ENCODE measurements around the gene GJC3. TPM values are rescaled to one million over a fixed set of nuclear protein-coding genes. Genes with fewer than 3 reads are reported as not detected.

Gene GJC3
- polyA plus RNA-seq, 2 of the 4 experiments (the other 2 are of a cell fraction): 0.36 TPM; not detected in 1

- Histone ChIP-seq H3K4me1 (no peaks in the 10 kb centered on the region), H3K27ac (no peak overlapping the region), H3K4me3 (no peak overlapping the region), H3K9me3 (no peaks in the 10 kb centered on the region), H3K4me2 (no peak overlapping the region)
- DNase-seq (ENCODE audit: low read depth in 1 of 2, low spot score in 1 of 2) (no peak), FAIRE-seq (no peak), ATAC-seq (peak; percentile 21 to 34; a peak in 2 of 6 replicates)
- CTCF ChIA-PET: no interaction called here
- POLR2A ChIA-PET: no interaction called here
- WGBS (ENCODE audit: missing lambda C conversion rate): 89% methylated on average over 3 of the region's 3 CpGs
- TF ChIP-seq MAFK (IDR thresholded peaks at IDR 0.05; ENCODE audit: partially characterized antibody) (no peak), EHF (CRISPR knock-in tag; IDR thresholded peaks at IDR 0.05) (no peak), MAX (IDR thresholded peaks at IDR 0.05) (no peak), MAZ (IDR thresholded peaks at IDR 0.05; ENCODE audit: borderline replicate concordance, low read depth, low read length) (no peak), FOSL2 (IDR thresholded peaks at IDR 0.05) (no peak), FOSL2 (CRISPR knock-in tag; IDR thresholded peaks at IDR 0.05) (no peak), MYC (IDR thresholded peaks at IDR 0.05; ENCODE audit: borderline replicate concordance, low read length) (no peak), ELK1 (IDR thresholded peaks at IDR 0.05; ENCODE audit: low read depth, low read length) (no peak), POLR2A (IDR thresholded peaks at IDR 0.05; ENCODE audit: low read length) (no peak), KDM5A (IDR thresholded peaks at IDR 0.05) (no peak)
- TF ChIP-seq, protein P1, sequence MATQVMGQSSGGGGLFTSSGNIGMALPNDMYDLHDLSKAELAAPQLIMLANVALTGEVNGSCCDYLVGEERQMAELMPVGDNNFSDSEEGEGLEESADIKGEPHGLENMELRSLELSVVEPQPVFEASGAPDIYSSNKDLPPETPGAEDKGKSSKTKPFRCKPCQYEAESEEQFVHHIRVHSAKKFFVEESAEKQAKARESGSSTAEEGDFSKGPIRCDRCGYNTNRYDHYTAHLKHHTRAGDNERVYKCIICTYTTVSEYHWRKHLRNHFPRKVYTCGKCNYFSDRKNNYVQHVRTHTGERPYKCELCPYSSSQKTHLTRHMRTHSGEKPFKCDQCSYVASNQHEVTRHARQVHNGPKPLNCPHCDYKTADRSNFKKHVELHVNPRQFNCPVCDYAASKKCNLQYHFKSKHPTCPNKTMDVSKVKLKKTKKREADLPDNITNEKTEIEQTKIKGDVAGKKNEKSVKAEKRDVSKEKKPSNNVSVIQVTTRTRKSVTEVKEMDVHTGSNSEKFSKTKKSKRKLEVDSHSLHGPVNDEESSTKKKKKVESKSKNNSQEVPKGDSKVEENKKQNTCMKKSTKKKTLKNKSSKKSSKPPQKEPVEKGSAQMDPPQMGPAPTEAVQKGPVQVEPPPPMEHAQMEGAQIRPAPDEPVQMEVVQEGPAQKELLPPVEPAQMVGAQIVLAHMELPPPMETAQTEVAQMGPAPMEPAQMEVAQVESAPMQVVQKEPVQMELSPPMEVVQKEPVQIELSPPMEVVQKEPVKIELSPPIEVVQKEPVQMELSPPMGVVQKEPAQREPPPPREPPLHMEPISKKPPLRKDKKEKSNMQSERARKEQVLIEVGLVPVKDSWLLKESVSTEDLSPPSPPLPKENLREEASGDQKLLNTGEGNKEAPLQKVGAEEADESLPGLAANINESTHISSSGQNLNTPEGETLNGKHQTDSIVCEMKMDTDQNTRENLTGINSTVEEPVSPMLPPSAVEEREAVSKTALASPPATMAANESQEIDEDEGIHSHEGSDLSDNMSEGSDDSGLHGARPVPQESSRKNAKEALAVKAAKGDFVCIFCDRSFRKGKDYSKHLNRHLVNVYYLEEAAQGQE (IDR thresholded peaks at IDR 0.05): no peak
- TF ChIP-seq, protein P2, sequence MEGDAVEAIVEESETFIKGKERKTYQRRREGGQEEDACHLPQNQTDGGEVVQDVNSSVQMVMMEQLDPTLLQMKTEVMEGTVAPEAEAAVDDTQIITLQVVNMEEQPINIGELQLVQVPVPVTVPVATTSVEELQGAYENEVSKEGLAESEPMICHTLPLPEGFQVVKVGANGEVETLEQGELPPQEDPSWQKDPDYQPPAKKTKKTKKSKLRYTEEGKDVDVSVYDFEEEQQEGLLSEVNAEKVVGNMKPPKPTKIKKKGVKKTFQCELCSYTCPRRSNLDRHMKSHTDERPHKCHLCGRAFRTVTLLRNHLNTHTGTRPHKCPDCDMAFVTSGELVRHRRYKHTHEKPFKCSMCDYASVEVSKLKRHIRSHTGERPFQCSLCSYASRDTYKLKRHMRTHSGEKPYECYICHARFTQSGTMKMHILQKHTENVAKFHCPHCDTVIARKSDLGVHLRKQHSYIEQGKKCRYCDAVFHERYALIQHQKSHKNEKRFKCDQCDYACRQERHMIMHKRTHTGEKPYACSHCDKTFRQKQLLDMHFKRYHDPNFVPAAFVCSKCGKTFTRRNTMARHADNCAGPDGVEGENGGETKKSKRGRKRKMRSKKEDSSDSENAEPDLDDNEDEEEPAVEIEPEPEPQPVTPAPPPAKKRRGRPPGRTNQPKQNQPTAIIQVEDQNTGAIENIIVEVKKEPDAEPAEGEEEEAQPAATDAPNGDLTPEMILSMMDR (IDR thresholded peaks at IDR 0.05): no peak
Observed at GRCh38 chr7:99898836-99899235, 30.6 kb downstream of the GJC3 start.

GRCh38 chr7:99898023-99898357, 31.4 kb downstream of the GJC3 start:
- Histone ChIP-seq H3K4me2 (no peak overlapping the region), H3K4me3 (no peak overlapping the region), H3K9me3 (no peaks in the 10 kb centered on the region), H3K4me1 (no peaks in the 10 kb centered on the region), H3K27ac (no peak overlapping the region)
- ATAC-seq (peak in 1 of 2 experiments; percentile 20; a peak in 2 of 6 replicates), DNase-seq (ENCODE audit: low read depth in 1 of 2, low spot score in 1 of 2) (no peak), FAIRE-seq (no peak)
- CTCF ChIA-PET: interaction anchor here (0.6 kb wide), 1 partner anchor 180 kb away, joined by 3 read pairs; no protein-coding TSS in a partner anchor
- POLR2A ChIA-PET: no interaction called here
- TF ChIP-seq ZNF302 (CRISPR knock-in tag; IDR thresholded peaks at IDR 0.05) (no peak), FOSB (CRISPR knock-in tag; IDR thresholded peaks at IDR 0.05) (no peak), FOSL2 (IDR thresholded peaks at IDR 0.05) (no peak), FOSL2 (CRISPR knock-in tag; IDR thresholded peaks at IDR 0.05) (no peak), MYC (IDR thresholded peaks at IDR 0.05; ENCODE audit: borderline replicate concordance, low read length) (no peak), EP300 (IDR thresholded peaks at IDR 0.05) (no peak), KDM5A (IDR thresholded peaks at IDR 0.05) (no peak), HDAC2 (IDR thresholded peaks at IDR 0.05) (no peak), TP53 (CRISPR knock-in tag; IDR thresholded peaks at IDR 0.05) (no peak), RNF2 (IDR thresholded peaks at IDR 0.05; ENCODE audit: borderline replicate concordance, low read depth) (no peak), CBX8 (IDR thresholded peaks at IDR 0.05) (no peak), MAX (IDR thresholded peaks at IDR 0.05) (no peak), KDM1A (IDR thresholded peaks at IDR 0.05; ENCODE audit: low read depth) (no peak), NFE2L2 (conservative IDR thresholded peaks at IDR 0.05; ENCODE audit: low read length) (no peak), ELK1 (IDR thresholded peaks at IDR 0.05; ENCODE audit: low read depth, low read length) (no peak), RARB (CRISPR knock-in tag; IDR thresholded peaks at IDR 0.05) (no peak), CHD4 (IDR thresholded peaks at IDR 0.05; ENCODE audit: borderline replicate concordance) (no peak)
- TF ChIP-seq, protein P1 (IDR thresholded peaks at IDR 0.05): no peak
- WGBS (ENCODE audit: missing lambda C conversion rate): 82% methylated on average over 2 of the region's 2 CpGs
